ENCODE data around the gene SOX30. TPM values are rescaled to one million over a fixed set of nuclear protein-coding genes. Genes with fewer than 3 reads are reported as not detected.

SOX30 gene
- total RNA-seq, 2 experiments from 2014 or later, result 0.16 to 0.29 TPM

GRCh38 chr5:157600252-157600651, 52.0 kb downstream of the SOX30 start:
- POLR2A ChIA-PET, result interaction anchor here (0.6 kb wide), 2 partner anchors 60 to 146 kb away, joined by 3 read pairs; no protein-coding TSS in a partner anchor
- Histone ChIP-seq H3K4me2 (ENCODE audit: low read length) (0 out of 2 replicates have a peak overlapping the region, but pooled peaks have one; percentile 3), H3K4me1 (ENCODE audit: insufficient read depth, low read length, poor library complexity, severe bottlenecking) (peaks cover 90% of the 10 kb centered on the region), H3K27ac (ENCODE audit: low read depth, low read length, poor library complexity, severe bottlenecking) (peak overlapping the region; percentile 14), H3K9me3 (ENCODE audit: low read length) (no peaks in the 10 kb centered on the region), H3K4me3 (ENCODE audit: low read depth, low read length, poor library complexity, severe bottlenecking) (no peak overlapping the region), H3K79me2 (ENCODE audit: insufficient read depth, low read depth, low read length) (no peaks in the 10 kb centered on the region), H2AFZ (ENCODE audit: low read length) (peak overlapping the region; percentile 48; the same call in 1 of the 2 replicates), H3K9me2 (ENCODE audit: insufficient read depth, low read length) (no peaks in the 10 kb centered on the region), H4K20me1 (ENCODE audit: insufficient read depth, low read length) (no peaks in the 10 kb centered on the region), H3K36me3 (ENCODE audit: insufficient read depth, low read length) (no peaks in the 10 kb centered on the region)
- CTCF ChIA-PET (ENCODE audit: unreplicated experiment), result no interaction called here
- no TSS peak for BruUV-seq (replicated peaks)
- no peak for TF ChIP-seq EZH2phosphoT487 (IDR thresholded peaks at IDR 0.05; ENCODE audit: borderline replicate concordance, low read depth, low read length)
- no peak for TF ChIP-seq CTCF (conservative IDR thresholded peaks at IDR 0.05; ENCODE audit: low read length)
- intact Hi-C loops (cut with micrococcal nuclease; ENCODE audit: unreplicated experiment), result loop anchor here (5.0 kb wide), 2 partner anchors 127 to 142 kb away; partner anchors contain the start of gene LSM11
- no peak for DNase-seq (ENCODE audit: low spot score)

- Histone ChIP-seq H3K9me2 (ENCODE audit: insufficient read depth, low read length) (no peaks in the 10 kb centered on the region), H3K9me3 (ENCODE audit: low read length) (no peaks in the 10 kb centered on the region), H3K27ac (ENCODE audit: low read depth, low read length, poor library complexity, severe bottlenecking) (peak overlapping the region; percentile 83), H2AFZ (ENCODE audit: low read length) (peak overlapping the region; percentile 94), H3K4me3 (ENCODE audit: low read depth, low read length, poor library complexity, severe bottlenecking) (peak overlapping the region; percentile 21), H3K4me2 (ENCODE audit: low read length) (peak overlapping the region; percentile 53), H3K4me1 (ENCODE audit: insufficient read depth, low read length, poor library complexity, severe bottlenecking) (peaks cover 97% of the 10 kb centered on the region), H3K36me3 (ENCODE audit: insufficient read depth, low read length) (no peaks in the 10 kb centered on the region), H4K20me1 (ENCODE audit: insufficient read depth, low read length) (no peaks in the 10 kb centered on the region), H3K79me2 (ENCODE audit: insufficient read depth, low read depth, low read length) (no peaks in the 10 kb centered on the region)
- intact Hi-C loops (cut with micrococcal nuclease; ENCODE audit: unreplicated experiment), result loop anchor here (5.0 to 10.0 kb wide), 2 partner anchors 112 to 1605 kb away; partner anchors contain the start of gene RNF145
- TF ChIP-seq CTCF (conservative IDR thresholded peaks at IDR 0.05; ENCODE audit: low read length) (no peak), EZH2phosphoT487 (IDR thresholded peaks at IDR 0.05; ENCODE audit: borderline replicate concordance, low read depth, low read length) (no peak)
- no peak for DNase-seq (ENCODE audit: low spot score)
- POLR2A ChIA-PET, result interaction anchor here (0.8 to 1.2 kb wide), 2 partner anchors 9 to 12 kb away, joined by 3 read pairs; no protein-coding TSS in a partner anchor
- CTCF ChIA-PET (ENCODE audit: unreplicated experiment), result no interaction called here
- BruUV-seq (replicated peaks), result no TSS peak
Observed at GRCh38 chr5:157599565-157599964, 52.7 kb downstream of the SOX30 start.

GRCh38 chr5:157598350-157598936, 53.8 kb downstream of the SOX30 start:
- Histone ChIP-seq H3K9me2 (ENCODE audit: insufficient read depth, low read length) (no peaks in the 10 kb centered on the region), H3K4me3 (ENCODE audit: low read depth, low read length, poor library complexity, severe bottlenecking) (peak overlapping the region; percentile 21), H3K4me2 (ENCODE audit: low read length) (peak overlapping the region; percentile 53), H3K79me2 (ENCODE audit: insufficient read depth, low read depth, low read length) (no peaks in the 10 kb centered on the region), H4K20me1 (ENCODE audit: insufficient read depth, low read length) (no peaks in the 10 kb centered on the region), H3K9me3 (ENCODE audit: low read length) (no peaks in the 10 kb centered on the region), H2AFZ (ENCODE audit: low read length) (peak overlapping the region; percentile 94), H3K27ac (ENCODE audit: low read depth, low read length, poor library complexity, severe bottlenecking) (peak overlapping the region; percentile 83), H3K36me3 (ENCODE audit: insufficient read depth, low read length) (no peaks in the 10 kb centered on the region), H3K4me1 (ENCODE audit: insufficient read depth, low read length, poor library complexity, severe bottlenecking) (peaks cover 98% of the 10 kb centered on the region)
- ChIA-PET CTCF (ENCODE audit: unreplicated experiment) (no interaction called here), POLR2A (interaction anchor here (1.1 to 8.5 kb wide), 4 partner anchors 11 to 114 kb away, joined by 3 to 111 read pairs (median 20); no protein-coding TSS in a partner anchor)
- intact Hi-C loops (cut with micrococcal nuclease; ENCODE audit: unreplicated experiment), result loop anchor here (5.0 to 10.0 kb wide), 2 partner anchors 111 to 1606 kb away; partner anchors contain the start of gene RNF145
- DNase-seq (ENCODE audit: low spot score), result peak; percentile 48
- TF ChIP-seq CTCF (conservative IDR thresholded peaks at IDR 0.05; ENCODE audit: low read length) (0 out of 2 replicates have a peak, but pooled peaks have one; percentile 13), EZH2phosphoT487 (IDR thresholded peaks at IDR 0.05; ENCODE audit: borderline replicate concordance, low read depth, low read length) (no peak)
- no TSS peak for BruUV-seq (replicated peaks)
